Activated T-cell treated with anti-CD3 and anti-CD28 coated beads, Interleukin-2, amount 50 U/mL, for 24 hours (primary cell): ENCODE results near the gene BUD23.
"Not testable (repeated sequence)": the region's sequence is repeated elsewhere in the genome, so short reads cannot be mapped to it uniquely, and the experiment has no call there.

Experiments used
- DNase-seq: peaks from one replicate; pipeline ENCODE4 v3.0.0-alpha.2; 2020
- H3K27ac Mint-ChIP-seq: 2 replicates; pipeline ENCODE4 v1.8.0; 2020; ENCODE audit warnings: mild to moderate bottlenecking, mixed read lengths
- H3K27me3 Mint-ChIP-seq: 2 replicates; pipeline ENCODE4 v1.8.0; 2020; ENCODE audit warnings: mixed read lengths
- H3K36me3 Mint-ChIP-seq: 2 replicates; pipeline ENCODE4 v1.8.0; 2020; ENCODE audit warnings: low read depth, mixed read lengths
- H3K4me1 Mint-ChIP-seq: 2 replicates; pipeline ENCODE4 v1.8.0; 2020; ENCODE audit warnings: low read depth, mixed read lengths
- H3K4me3 Mint-ChIP-seq: 2 replicates; pipeline ENCODE4 v1.8.0; 2020; ENCODE audit warnings: mild to moderate bottlenecking, moderate library complexity, mixed read lengths
- H3K9me3 Mint-ChIP-seq: 2 replicates; pipeline ENCODE4 v1.8.0; 2020; ENCODE audit warnings: mixed read lengths

Gene BUD23

DNA sequence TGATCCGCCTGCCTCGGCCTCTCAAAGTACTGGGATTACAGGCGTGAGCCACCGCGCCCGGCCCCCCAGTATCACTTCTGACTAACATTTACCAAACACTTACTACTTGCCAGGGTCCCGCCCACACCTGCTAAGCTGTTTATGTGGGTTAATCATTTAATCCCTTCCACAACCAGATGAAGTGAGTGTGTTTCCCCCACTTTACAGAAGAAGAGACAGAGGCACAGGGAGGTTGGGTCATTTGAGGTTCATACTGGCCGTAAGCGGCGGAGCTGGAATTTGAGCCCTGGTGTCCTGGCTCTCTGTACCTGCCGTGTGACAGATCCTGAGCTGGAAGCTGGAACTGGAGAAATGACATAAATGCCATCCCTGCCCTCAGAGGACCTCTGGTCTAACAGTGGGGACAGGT is 30.9 kb upstream of the BUD23 start:
- Mint-ChIP-seq H3K9me3 (no peaks in the 10 kb centered on the region), H3K27ac (no peak overlapping the region), H3K27me3 (peaks cover 52% of the 10 kb centered on the region), H3K36me3 (no peaks in the 10 kb centered on the region), H3K4me1 (peaks cover 7% of the 10 kb centered on the region), H3K4me3 (no peak overlapping the region)
- no peak for DNase-seq

DNA sequence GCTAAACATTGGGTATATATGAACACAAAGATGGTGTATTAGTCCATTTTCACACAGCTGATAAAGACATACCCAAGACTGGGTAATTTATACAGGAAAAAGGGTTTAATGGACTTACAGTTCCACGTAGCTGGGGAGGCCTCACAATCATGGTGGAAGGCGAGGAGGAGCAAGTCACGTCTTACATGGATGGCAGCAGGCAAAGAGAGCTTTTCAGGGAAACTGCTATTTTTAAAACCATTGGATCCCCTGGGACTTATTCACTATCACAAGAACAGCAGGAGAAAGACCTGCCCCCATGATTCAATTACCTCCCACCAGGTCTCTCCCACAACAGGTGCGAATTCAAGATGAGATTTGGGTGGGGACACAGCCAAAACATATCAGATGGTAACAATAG is 28.1 kb upstream of the BUD23 start:
- not testable (repeated sequence) for H3K9me3 Mint-ChIP-seq, H3K4me1 Mint-ChIP-seq, H3K36me3 Mint-ChIP-seq, H3K27ac Mint-ChIP-seq, H3K4me3 Mint-ChIP-seq, DNase-seq
- H3K27me3 Mint-ChIP-seq: peaks cover 28% of the 10 kb centered on the region

DNA sequence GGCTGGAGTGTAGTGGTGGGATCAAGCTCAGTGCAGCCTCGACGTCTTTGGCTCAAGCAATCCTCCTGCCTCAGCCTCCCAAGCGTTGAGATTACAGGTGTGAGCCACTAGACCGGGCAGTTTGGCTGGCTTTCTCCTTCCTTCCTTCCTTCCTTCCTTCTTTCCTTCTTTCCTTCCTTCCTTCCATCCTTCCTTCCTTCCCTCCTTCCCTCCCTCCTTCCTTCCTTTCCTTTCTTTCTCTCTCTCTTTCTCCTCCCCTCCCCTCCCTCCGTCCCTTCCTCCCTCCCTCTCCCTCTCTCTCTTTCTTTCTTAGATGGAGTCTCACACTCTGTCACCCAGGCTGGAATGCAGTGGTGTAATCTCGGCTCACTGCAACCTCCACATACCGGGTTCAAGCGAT is 23.4 kb upstream of the BUD23 start:
- Mint-ChIP-seq H3K4me1 (no peaks in the 10 kb centered on the region), H3K9me3 (peaks cover 5% of the 10 kb centered on the region), H3K27ac (no peak overlapping the region), H3K27me3 (peaks cover 29% of the 10 kb centered on the region), H3K36me3 (no peaks in the 10 kb centered on the region), H3K4me3 (no peak overlapping the region)
- DNase-seq: no peak

DNA sequence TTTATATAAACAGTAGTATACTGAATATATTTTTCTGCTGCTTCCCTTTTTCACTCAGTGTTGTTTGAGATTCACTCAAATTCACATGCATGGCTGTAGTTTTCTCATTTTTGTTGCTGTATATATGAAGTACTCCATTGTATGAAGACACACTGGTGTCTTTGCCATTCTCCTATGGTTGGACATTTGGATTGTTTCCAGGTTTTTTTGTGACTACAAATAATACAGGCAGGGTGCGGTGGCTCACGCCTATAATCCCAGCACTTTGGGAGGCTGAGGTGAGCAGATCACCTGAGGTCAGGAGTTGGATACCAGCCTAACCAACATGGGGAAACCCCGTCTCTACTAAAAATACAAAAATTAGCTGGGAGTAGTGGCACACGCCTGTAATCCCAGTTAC is 22.8 kb upstream of the BUD23 start:
- not testable (repeated sequence) for H3K9me3 Mint-ChIP-seq, H3K27ac Mint-ChIP-seq, DNase-seq, H3K4me3 Mint-ChIP-seq, H3K4me1 Mint-ChIP-seq, H3K36me3 Mint-ChIP-seq
- H3K27me3 Mint-ChIP-seq: peaks cover 32% of the 10 kb centered on the region

DNA sequence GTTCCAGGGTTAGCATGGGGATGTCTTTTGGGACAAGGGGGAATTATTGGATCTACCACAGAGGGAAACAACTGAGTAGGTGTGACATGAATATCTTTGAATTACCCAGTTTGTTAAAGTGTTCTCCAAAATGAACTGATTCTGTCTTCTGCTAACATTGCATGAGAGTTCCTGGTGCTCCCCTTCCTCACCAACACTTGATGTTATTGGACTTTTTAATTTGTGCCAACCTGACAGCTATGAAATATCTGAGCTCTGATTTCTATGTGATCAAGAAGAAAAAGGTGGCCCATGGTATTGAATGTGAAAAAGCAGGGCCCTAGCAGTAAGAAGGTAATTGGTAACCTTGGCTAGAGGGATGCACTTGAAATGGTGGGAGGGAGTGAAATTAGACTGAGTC is 20.4 kb upstream of the BUD23 start:
- DNase-seq: no peak
- Mint-ChIP-seq H3K4me1 (peaks cover 3% of the 10 kb centered on the region), H3K27me3 (peaks cover 45% of the 10 kb centered on the region), H3K9me3 (peaks cover 5% of the 10 kb centered on the region), H3K4me3 (no peak overlapping the region), H3K27ac (no peak overlapping the region), H3K36me3 (no peaks in the 10 kb centered on the region)

DNA sequence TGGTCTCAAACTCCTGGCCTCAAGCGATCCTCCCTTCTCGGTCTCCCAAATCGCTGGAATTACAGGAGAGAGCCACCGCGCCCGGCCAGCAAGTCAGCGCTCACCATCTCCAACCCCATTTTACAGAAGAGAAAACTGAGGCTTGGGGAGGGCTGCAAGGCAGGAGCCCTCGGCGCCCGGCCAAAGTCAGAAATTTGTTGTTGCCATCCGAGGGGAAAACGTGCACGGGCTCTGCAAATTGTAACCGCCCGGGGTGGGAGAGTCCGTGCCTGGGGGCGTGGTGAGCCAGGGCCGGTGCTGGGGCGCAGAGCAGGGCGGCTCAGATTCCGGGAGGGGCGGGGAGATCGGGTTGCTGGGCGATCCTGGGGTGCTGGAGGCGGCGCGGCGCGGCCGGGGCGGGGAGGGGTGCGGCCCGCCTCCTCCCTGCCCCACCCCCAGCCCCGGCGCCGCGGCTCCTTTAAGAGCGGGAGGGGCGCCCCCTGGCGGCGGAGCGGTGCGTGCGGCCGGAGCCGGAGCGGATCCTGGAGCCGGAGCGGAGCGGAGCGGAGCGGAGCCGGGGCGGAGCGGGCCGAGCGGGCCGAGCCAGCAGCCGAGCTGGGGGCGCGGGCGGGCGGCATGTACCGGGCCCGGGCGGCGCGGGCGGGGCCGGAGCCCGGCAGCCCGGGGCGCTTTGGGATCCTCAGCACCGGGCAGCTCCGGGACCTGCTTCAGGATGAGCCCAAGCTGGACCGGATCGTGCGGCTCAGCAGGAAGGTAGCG is 15.9 kb upstream of the BUD23 start, which contains the start of gene VPS37D:
VPS37D (plus strand) TSS at position 488 of the 759 bp plus-strand sequence; CDS start at position 616, 128 bp downstream.
- peak; percentile 97 for DNase-seq
- peaks cover 9% of the 10 kb centered on the region for H3K4me1 Mint-ChIP-seq
- H3K9me3 Mint-ChIP-seq: peaks cover 5% of the 10 kb centered on the region
- H3K27ac Mint-ChIP-seq: no peak within 1 kb of the TSS
- H3K36me3 Mint-ChIP-seq: no peaks in the 10 kb centered on the region
- H3K27me3 Mint-ChIP-seq: peaks cover 63% of the 10 kb centered on the region
- H3K4me3 Mint-ChIP-seq: peak within 1 kb of the TSS; percentile 60

DNA sequence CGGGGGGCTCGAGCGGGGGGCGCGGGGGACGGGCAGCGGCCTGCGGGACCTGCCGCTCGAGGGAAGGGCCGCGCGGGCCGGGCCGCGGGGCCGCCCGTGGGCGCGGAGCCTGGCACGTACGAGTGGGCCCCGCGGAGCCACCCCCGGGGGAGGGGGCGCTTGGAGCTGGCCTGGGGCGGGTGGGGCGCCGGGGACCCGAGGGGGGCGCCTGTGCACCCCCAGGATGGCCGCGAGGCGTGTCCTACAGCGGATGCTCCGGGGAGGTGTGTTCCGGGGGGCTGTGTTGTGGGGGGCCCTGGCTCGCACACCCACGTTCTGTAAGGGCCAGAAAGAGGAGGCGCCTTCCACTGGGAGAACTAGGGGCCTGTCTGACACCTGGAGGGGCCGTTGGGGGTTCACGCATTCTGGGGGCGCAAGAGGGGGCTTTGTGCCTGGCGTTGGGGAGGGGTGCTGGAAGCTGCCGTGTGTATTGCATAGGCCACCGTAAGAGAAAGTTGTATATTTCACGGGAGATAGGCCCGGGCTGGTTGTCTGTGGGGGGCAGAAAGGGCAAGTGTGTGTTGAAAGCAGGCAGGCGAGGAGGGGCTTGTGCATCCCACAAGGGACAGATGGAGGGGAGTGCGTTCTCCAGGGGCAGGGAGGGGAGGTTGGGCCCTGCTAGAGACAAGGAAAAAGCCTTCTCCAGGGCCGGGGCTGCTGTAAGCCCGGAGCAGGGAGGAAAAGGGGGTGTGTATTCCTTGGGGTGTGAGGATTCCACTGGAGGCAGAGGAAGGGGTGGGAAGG is 15.1 kb upstream of the BUD23 start:
- Mint-ChIP-seq H3K36me3 (no peaks in the 10 kb centered on the region), H3K4me3 (peak overlapping the region; percentile 56), H3K4me1 (peaks cover 9% of the 10 kb centered on the region), H3K27ac (no peak overlapping the region), H3K9me3 (peaks cover under 1% of the 10 kb centered on the region), H3K27me3 (peaks cover 55% of the 10 kb centered on the region)
- DNase-seq: no peak

DNA sequence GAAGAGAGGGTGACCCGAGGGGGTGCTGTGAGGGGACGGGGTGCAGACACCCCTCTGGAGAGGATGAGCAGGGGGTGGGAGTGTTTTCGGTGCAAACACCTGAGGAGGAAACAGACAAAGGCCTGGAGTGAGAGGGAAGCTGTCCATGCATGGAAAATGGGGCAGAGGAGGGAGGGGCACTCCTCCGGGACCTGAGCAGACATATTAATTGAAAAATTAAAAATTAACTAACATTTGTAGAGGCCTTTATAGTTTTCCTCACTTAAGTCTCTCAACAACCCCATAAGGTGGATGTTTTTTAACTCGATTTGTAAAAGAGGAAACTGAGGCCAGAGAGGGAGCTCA is 14.5 kb upstream of the BUD23 start:
- H3K27ac Mint-ChIP-seq: no peak overlapping the region
- H3K27me3 Mint-ChIP-seq: peaks cover 50% of the 10 kb centered on the region
- no peak for DNase-seq
- peak overlapping the region; percentile 56 for H3K4me3 Mint-ChIP-seq
- peaks cover 9% of the 10 kb centered on the region for H3K4me1 Mint-ChIP-seq
- H3K9me3 Mint-ChIP-seq: no peaks in the 10 kb centered on the region
- H3K36me3 Mint-ChIP-seq: no peaks in the 10 kb centered on the region

DNA sequence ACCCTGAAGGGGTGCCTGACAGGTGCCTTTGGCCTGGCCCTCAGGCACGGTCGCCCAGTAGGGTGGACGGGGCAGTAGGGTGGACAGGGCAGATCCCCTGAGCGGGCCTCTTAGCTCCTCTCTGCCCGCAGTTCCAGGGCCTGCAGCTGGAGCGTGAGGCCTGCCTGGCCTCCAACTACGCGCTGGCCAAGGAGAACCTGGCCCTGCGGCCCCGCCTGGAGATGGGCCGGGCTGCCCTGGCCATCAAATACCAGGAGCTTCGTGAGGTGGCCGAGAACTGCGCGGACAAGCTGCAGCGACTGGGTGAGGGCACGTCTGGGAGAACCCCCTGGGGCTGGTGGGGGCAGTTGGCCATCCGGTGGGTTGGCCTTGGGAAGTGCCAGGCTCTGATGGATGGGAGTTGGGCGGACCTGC is 14.1 kb upstream of the BUD23 start:
- H3K36me3 Mint-ChIP-seq: no peaks in the 10 kb centered on the region
- DNase-seq: no peak
- H3K4me3 Mint-ChIP-seq: no peak overlapping the region
- no peak overlapping the region for H3K27ac Mint-ChIP-seq
- no peaks in the 10 kb centered on the region for H3K9me3 Mint-ChIP-seq
- H3K4me1 Mint-ChIP-seq: peaks cover 9% of the 10 kb centered on the region
- H3K27me3 Mint-ChIP-seq: peaks cover 46% of the 10 kb centered on the region

DNA sequence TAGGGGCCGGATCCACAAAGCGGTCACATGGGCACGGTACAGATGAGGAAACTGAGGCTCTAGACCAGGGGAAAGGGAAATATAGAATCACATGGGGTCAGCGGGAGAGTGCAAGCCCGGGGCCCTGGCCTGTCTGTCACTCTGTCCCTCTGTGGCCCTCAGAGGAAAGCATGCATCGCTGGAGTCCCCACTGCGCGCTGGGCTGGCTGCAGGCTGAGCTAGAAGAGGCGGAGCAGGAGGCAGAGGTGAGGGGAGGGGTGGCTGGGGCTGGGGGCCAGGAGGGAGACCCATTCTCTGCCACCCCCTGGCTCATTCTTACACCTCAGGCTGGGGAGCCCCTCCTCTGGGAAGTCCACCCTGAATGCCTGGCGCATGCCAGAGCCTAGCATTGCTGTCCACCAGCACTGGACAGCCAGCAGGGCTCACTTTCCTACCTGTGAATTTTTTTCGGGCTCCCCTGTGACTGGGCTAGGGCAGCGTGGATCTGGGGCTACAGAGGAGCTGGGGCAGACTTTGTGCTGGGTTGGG is 13.5 kb upstream of the BUD23 start:
- Mint-ChIP-seq H3K36me3 (no peaks in the 10 kb centered on the region), H3K4me1 (peaks cover 9% of the 10 kb centered on the region), H3K27ac (no peak overlapping the region), H3K27me3 (peaks cover 41% of the 10 kb centered on the region), H3K4me3 (no peak overlapping the region), H3K9me3 (no peaks in the 10 kb centered on the region)
- no peak for DNase-seq

DNA sequence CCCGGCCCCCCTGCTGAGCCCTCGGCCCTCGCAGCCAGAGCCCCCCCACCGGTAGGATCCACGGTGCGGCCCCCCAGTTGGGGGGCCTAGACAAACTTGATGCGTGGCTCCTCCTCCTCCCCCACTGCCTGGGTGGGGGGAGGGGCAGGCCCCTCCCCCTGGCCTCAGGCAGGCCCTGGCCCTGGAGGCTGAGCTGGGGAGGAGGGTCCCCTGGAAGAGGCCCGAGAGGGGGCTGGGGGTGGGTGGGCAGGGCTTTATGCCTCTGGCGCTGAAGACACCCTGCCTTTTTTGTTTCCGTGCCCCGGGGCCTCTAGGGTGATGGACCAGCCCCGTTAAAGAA is 12.1 kb upstream of the BUD23 start:
- Mint-ChIP-seq H3K27me3 (peaks cover 29% of the 10 kb centered on the region), H3K9me3 (no peaks in the 10 kb centered on the region), H3K4me1 (peaks cover 9% of the 10 kb centered on the region), H3K36me3 (no peaks in the 10 kb centered on the region), H3K4me3 (no peak overlapping the region), H3K27ac (no peak overlapping the region)
- DNase-seq: no peak

DNA sequence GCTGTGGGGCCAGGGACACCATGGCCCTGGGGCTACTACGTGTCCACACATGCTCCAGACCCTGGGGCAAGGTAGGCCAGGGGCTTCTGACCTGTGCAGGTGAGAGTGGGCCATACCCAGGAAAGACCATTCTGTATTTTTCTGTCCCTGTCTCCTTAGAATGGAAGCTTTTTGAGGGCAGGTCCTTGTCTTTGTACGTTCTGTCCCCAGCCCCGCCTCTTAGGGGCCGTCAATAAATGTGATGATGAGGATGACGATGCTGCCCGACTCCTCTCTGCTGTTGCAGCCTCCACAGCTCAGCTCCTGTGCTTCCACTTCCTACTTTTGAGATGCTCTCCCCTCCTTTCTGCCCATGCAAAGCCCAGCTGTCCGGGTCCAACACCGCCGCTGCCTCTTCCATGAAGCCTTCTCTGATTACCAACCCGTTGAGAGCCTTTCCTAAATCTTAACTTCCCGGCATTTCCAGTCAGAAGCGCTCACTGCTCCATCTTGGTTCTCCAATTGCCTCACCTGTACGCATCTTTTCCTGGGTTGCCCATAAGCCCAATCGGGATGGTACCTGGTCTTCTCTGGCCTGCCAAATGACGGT is 11.4 kb upstream of the BUD23 start:
- no peak overlapping the region for H3K27ac Mint-ChIP-seq
- peaks cover 9% of the 10 kb centered on the region for H3K4me1 Mint-ChIP-seq
- DNase-seq: no peak
- H3K4me3 Mint-ChIP-seq: no peak overlapping the region
- H3K36me3 Mint-ChIP-seq: peaks cover 2% of the 10 kb centered on the region
- H3K27me3 Mint-ChIP-seq: peaks cover 25% of the 10 kb centered on the region
- H3K9me3 Mint-ChIP-seq: no peaks in the 10 kb centered on the region

DNA sequence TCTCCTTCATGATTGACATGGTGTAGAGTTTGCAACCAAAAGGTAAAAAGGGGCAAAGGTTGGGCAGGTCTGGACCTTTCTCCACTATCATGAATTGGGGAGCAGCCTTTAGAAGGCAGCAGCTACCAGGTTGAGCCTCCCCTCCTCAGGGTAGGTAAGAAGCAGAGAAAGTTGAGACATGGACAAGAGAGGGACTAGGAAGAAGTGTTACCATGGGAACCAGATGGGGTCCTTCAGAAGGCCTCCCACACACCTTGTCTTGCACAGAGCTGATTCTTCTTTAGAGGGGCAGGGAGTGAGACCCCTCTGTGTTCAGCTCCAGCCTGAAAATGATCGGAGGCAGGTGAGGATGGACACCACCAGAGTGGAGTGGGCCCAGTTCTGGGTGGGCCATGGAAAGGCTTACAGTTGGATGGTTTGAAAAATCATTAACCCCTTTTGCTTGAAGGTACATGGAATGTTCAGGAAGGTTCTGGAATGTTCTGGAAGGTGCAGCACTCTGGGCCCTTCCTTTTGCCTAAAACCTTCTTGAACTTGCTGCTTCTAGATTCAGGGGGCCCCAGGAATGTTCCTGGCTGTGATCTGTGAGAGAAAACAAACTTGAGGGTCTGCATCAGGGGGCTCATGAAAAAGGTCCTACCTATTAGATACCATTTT is 8.8 kb upstream of the BUD23 start:
- H3K36me3 Mint-ChIP-seq: peaks cover 25% of the 10 kb centered on the region
- peaks cover 2% of the 10 kb centered on the region for H3K4me1 Mint-ChIP-seq
- no peak overlapping the region for H3K4me3 Mint-ChIP-seq
- no peak for DNase-seq
- no peak overlapping the region for H3K27ac Mint-ChIP-seq
- H3K9me3 Mint-ChIP-seq: no peaks in the 10 kb centered on the region
- H3K27me3 Mint-ChIP-seq: peaks cover 10% of the 10 kb centered on the region

DNA sequence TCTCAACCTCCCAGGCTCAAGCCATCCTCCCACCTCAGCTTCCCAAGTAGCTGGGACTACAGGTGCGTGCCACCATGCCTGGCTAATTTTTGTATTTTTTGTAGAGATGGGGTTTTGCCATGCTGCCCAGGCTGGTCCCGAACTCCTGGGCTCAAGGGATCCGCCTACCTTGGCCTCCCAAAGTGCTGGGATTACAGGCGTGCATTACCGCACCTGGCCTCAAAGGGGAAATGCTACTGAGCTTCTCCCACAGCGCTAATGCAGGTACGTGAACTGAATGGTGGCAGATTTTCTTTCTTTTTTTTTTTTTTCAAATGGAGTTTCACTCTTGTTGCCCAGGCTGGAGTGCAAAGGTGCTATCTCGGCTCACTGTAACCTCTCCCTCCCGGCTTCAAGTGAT is 7.3 kb upstream of the BUD23 start:
- not testable (repeated sequence) for H3K4me3 Mint-ChIP-seq, H3K27me3 Mint-ChIP-seq, DNase-seq, H3K9me3 Mint-ChIP-seq, H3K27ac Mint-ChIP-seq
- Mint-ChIP-seq H3K4me1 (peaks cover 16% of the 10 kb centered on the region), H3K36me3 (peaks cover 40% of the 10 kb centered on the region)
